WTC11 (cell line): ENCODE measurements around the gene YPEL1. TPM values are rescaled to one million over a fixed set of nuclear protein-coding genes. Genes with fewer than 3 reads are reported as not detected.

Source experiments
- ATAC-seq: fragments of 200-7000 bp; cut with Tn5 transposase; 2 replicates; pipeline ENCODE4 v1.10.0; 2021; ENCODE audit warnings: mild to moderate bottlenecking, moderate library complexity
- CTCF ChIA-PET: fragments of 300-600 bp; sonication (Branson Sonifier 250); formaldehyde crosslinking; loops from one replicate; lab custom pipeline; 2021; ENCODE audit warnings: antibody characterized with exemption; lab: Charles Lee
- POLR2A ChIA-PET: fragments of 350-600 bp; sonication (Branson Sonifier 250); formaldehyde crosslinking; loops from one replicate; lab custom pipeline; 2021; ENCODE audit warnings: antibody characterized with exemption; lab: Charles Lee
- DNase-seq: peaks from one replicate; pipeline ENCODE4 v3.0.0; 2021; ENCODE audit warnings: low spot score
- H3K27ac Mint-ChIP-seq: 2 replicates; pipeline ENCODE4 v1.8.0; 2021; ENCODE audit warnings: mixed read lengths
- H3K27me3 Mint-ChIP-seq: 2 replicates; pipeline ENCODE4 v1.8.0; 2021; ENCODE audit warnings: low read depth, mild to moderate bottlenecking, moderate library complexity, mixed read lengths
- H3K36me3 Mint-ChIP-seq: 2 replicates; pipeline ENCODE4 v1.8.0; 2021; ENCODE audit warnings: mixed read lengths
- H3K4me1 Mint-ChIP-seq: 2 replicates; pipeline ENCODE4 v1.8.0; 2022; ENCODE audit warnings: mixed read lengths
- H3K4me3 Mint-ChIP-seq: 2 replicates; pipeline ENCODE4 v1.8.0; 2021; ENCODE audit warnings: mild to moderate bottlenecking, moderate library complexity, mixed read lengths
- H3K9me3 Mint-ChIP-seq: 2 replicates; pipeline ENCODE4 v1.8.0; 2021; ENCODE audit warnings: mixed read lengths
- CREB1 ChIP-seq: sonication (generic); formaldehyde crosslinking; IDR thresholded peaks from 2 replicates; pipeline ENCODE4 v1.8.0; 2023; ENCODE audit warnings: mild to moderate bottlenecking, missing genetic modification reagents
- GABPB1 ChIP-seq: sonication (generic); formaldehyde crosslinking; IDR thresholded peaks from 2 replicates; pipeline ENCODE4 v1.8.1; 2023; ENCODE audit warnings: mild to moderate bottlenecking, missing genetic modification reagents
- MAX ChIP-seq: sonication (generic); formaldehyde crosslinking; IDR thresholded peaks from 2 replicates; pipeline ENCODE4 v1.8.0; 2022; ENCODE audit warnings: mild to moderate bottlenecking, missing genetic modification reagents
- MLX ChIP-seq: sonication (generic); formaldehyde crosslinking; IDR thresholded peaks from 2 replicates; pipeline ENCODE4 v1.8.1; 2023; ENCODE audit warnings: mild to moderate bottlenecking, missing genetic modification reagents, moderate library complexity
- RELA ChIP-seq: sonication (generic); formaldehyde crosslinking; IDR thresholded peaks from 2 replicates; pipeline ENCODE4 v1.8.1; 2022; ENCODE audit warnings: missing genetic modification reagents, mild to moderate bottlenecking, borderline replicate concordance
- TEAD4 ChIP-seq: sonication (generic); formaldehyde crosslinking; IDR thresholded peaks from 2 replicates; pipeline ENCODE4 v1.8.0; 2022; ENCODE audit warnings: mild to moderate bottlenecking, missing genetic modification reagents
- ZBTB21 ChIP-seq: sonication (generic); formaldehyde crosslinking; IDR thresholded peaks from 2 replicates; pipeline ENCODE4 v1.8.1; 2023; ENCODE audit warnings: mild to moderate bottlenecking, missing genetic modification reagents, borderline replicate concordance
- ZNF263 ChIP-seq: sonication (generic); formaldehyde crosslinking; IDR thresholded peaks from 2 replicates; pipeline ENCODE4 v1.8.1; 2022; ENCODE audit warnings: low read depth, mild to moderate bottlenecking, moderate library complexity, missing genetic modification reagents
- ZNF416 ChIP-seq: fragments of 250-450 bp; sonication (Bioruptor Pico); IDR thresholded peaks from 2 replicates; pipeline ENCODE4 v1.9.0; 2021; ENCODE audit warnings: mild to moderate bottlenecking, inconsistent platforms
- ZNF532 ChIP-seq: fragments of 250-450 bp; sonication (Bioruptor Pico); IDR thresholded peaks from 2 replicates; pipeline ENCODE4 v1.9.0; 2021; ENCODE audit warnings: mild to moderate bottlenecking, borderline replicate concordance
- total RNA-seq: library from RNA; stranded (reverse); gene quantifications from 3 replicates; pipeline ENCODE4 v1.2.3, GENCODE V29; 2021
- TF ChIP-seq, protein P1 (sequence below): fragments of 250-450 bp; sonication (Bioruptor Pico); IDR thresholded peaks from 2 replicates; pipeline ENCODE4 v1.8.0; 2021; ENCODE audit warnings: mild to moderate bottlenecking
- TF ChIP-seq, protein P2 (sequence below): fragments of 250-450 bp; sonication (Bioruptor Pico); conservative IDR thresholded peaks from 2 replicates; pipeline ENCODE4 v1.9.0; 2021; ENCODE audit warnings: mild to moderate bottlenecking
- TF ChIP-seq, protein P3 (sequence below): sonication (generic); formaldehyde crosslinking; IDR thresholded peaks from 2 replicates; pipeline ENCODE4 v1.8.1; 2023; ENCODE audit warnings: mild to moderate bottlenecking, missing genetic modification reagents, borderline replicate concordance

YPEL1 gene
- total RNA-seq, 1 experiment from 2014 or later, result 7.7 TPM

DNA sequence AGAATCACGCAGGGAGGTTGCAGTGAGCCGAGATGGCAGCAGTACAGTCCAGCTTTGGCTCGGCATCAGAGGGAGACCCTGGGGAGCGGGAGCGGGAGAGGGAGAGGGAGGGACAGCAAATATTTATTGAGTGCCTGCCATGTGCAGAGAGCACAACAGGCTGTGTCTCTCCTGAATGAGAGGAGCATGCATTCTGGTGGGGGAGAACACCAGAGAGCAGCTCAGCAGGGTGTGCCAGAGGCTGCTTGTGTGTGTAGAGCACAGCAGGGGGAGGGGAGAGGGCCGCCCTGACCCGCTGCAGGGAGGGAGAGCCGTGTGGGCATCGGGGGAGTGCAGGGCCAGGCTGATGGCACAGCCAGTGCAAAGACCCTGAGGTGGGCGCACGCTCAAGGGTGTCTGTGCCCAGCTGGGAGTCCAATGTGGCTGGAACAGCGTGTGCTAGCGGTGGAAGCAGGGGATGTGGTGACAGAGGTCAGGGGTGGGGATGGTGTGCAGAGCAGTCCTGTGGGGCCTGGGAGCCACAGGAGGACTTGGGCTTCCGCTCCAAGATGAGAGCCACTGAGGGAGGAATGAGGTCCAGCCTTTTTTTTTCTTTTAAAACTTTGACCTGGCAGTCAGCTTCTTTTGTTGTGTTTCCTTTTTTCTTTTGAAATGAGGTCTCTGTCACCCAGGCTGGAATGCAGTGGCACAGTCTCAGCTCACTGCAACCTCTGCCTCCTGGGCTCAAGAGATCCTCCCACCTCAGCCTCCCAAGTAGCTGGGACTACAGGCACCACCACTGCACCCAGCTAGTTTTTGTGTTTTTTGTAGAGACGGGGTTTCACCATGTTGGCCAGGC, 57.8 kb downstream of the YPEL1 start:
- DNase-seq, result no peak
- H3K9me3 Mint-ChIP-seq, result no peaks in the 10 kb centered on the region
- TF ChIP-seq ZNF416 (CRISPR knock-in tag), result no peak
- peak; percentile 42; the same call in 1 of the 2 replicates for TF ChIP-seq GABPB1
- H3K27ac Mint-ChIP-seq, result no peak overlapping the region
- POLR2A ChIA-PET, result no interaction called here
- H3K27me3 Mint-ChIP-seq, result no peaks in the 10 kb centered on the region
- no peaks in the 10 kb centered on the region for H3K4me1 Mint-ChIP-seq
- ATAC-seq, result no peak
- H3K36me3 Mint-ChIP-seq, result peaks cover 62% of the 10 kb centered on the region
- CTCF ChIA-PET, result no interaction called here
- H3K4me3 Mint-ChIP-seq, result no peak overlapping the region

- no peak for TF ChIP-seq MLX (CRISPR knock-in tag)
- TF ChIP-seq, all 79 proteins: peak for 0
- H3K36me3 Mint-ChIP-seq, result peaks cover 74% of the 10 kb centered on the region
- no peak overlapping the region for H3K4me3 Mint-ChIP-seq
- ATAC-seq (no peak), DNase-seq (no peak)
- ChIA-PET POLR2A (no interaction called here), CTCF (no interaction called here)
- no peak overlapping the region for H3K27ac Mint-ChIP-seq
- no peaks in the 10 kb centered on the region for H3K4me1 Mint-ChIP-seq
- no peaks in the 10 kb centered on the region for H3K9me3 Mint-ChIP-seq
- no peaks in the 10 kb centered on the region for H3K27me3 Mint-ChIP-seq
These were observed 60.9 kb downstream of the YPEL1 start for GRCh38 chr22:21674638-21675245.

GRCh38 chr22:21673534-21674321, 61.9 kb downstream of the YPEL1 start:
- Mint-ChIP-seq H3K9me3 (no peaks in the 10 kb centered on the region), H3K36me3 (peaks cover 74% of the 10 kb centered on the region), H3K27ac (no peak overlapping the region), H3K27me3 (no peaks in the 10 kb centered on the region), H3K4me3 (no peak overlapping the region), H3K4me1 (peaks cover 3% of the 10 kb centered on the region; the same call in 1 of the 2 replicates)
- POLR2A ChIA-PET, result no interaction called here
- no peak for DNase-seq
- ATAC-seq, result no peak
- CTCF ChIA-PET, result no interaction called here
- TF ChIP-seq, protein P1, sequence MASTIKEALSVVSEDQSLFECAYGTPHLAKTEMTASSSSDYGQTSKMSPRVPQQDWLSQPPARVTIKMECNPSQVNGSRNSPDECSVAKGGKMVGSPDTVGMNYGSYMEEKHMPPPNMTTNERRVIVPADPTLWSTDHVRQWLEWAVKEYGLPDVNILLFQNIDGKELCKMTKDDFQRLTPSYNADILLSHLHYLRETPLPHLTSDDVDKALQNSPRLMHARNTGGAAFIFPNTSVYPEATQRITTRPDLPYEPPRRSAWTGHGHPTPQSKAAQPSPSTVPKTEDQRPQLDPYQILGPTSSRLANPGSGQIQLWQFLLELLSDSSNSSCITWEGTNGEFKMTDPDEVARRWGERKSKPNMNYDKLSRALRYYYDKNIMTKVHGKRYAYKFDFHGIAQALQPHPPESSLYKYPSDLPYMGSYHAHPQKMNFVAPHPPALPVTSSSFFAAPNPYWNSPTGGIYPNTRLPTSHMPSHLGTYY (CRISPR knock-in tag), result no peak
- TF ChIP-seq RELA (CRISPR knock-in tag) (no peak), MAX (CRISPR knock-in tag) (no peak), ZNF532 (CRISPR knock-in tag) (no peak), ZBTB21 (CRISPR knock-in tag) (no peak), CREB1 (no peak), ZNF263 (CRISPR knock-in tag) (no peak), TEAD4 (no peak)
- TF ChIP-seq, protein P2, sequence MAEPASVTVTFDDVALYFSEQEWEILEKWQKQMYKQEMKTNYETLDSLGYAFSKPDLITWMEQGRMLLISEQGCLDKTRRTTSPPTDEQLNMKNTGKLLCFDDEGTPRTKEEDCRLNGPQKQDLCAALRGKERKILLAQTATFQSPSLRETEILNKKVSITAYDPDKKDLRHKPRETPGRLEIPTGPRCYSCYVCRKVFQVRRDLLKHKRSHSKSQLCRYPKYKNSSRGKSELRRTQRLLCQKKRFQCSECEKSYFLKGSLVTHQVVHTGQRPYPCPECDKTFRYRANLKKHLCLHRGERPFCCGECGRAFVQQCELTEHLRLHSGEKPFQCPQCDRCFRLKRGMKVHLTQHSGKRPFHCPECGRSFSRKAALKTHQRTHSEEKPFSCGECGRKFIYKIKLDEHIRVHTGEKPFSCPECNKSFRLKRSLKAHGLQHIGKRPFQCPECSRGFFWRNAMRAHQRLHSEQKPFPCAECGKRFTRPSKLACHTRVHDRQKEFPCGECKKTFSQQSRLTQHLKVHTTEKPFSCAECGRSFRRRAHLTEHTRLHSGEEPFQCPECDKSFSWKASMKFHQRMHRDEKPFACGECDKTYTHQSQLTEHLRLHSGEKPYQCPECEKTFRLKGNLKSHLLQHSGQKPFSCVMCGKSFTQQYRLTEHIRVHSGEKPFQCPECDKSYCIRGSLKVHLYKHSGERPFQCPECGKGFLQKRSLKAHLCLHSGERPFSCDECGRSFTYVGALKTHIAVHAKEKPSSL (CRISPR knock-in tag), result no peak
- TF ChIP-seq, protein P3, sequence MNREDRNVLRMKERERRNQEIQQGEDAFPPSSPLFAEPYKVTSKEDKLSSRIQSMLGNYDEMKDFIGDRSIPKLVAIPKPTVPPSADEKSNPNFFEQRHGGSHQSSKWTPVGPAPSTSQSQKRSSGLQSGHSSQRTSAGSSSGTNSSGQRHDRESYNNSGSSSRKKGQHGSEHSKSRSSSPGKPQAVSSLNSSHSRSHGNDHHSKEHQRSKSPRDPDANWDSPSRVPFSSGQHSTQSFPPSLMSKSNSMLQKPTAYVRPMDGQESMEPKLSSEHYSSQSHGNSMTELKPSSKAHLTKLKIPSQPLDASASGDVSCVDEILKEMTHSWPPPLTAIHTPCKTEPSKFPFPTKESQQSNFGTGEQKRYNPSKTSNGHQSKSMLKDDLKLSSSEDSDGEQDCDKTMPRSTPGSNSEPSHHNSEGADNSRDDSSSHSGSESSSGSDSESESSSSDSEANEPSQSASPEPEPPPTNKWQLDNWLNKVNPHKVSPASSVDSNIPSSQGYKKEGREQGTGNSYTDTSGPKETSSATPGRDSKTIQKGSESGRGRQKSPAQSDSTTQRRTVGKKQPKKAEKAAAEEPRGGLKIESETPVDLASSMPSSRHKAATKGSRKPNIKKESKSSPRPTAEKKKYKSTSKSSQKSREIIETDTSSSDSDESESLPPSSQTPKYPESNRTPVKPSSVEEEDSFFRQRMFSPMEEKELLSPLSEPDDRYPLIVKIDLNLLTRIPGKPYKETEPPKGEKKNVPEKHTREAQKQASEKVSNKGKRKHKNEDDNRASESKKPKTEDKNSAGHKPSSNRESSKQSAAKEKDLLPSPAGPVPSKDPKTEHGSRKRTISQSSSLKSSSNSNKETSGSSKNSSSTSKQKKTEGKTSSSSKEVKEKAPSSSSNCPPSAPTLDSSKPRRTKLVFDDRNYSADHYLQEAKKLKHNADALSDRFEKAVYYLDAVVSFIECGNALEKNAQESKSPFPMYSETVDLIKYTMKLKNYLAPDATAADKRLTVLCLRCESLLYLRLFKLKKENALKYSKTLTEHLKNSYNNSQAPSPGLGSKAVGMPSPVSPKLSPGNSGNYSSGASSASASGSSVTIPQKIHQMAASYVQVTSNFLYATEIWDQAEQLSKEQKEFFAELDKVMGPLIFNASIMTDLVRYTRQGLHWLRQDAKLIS (CRISPR knock-in tag), result no peak
